Stimulated activated CD8-positive, alpha-beta memory T cell treated with anti-CD3 and anti-CD28 coated beads, Interleukin-4, amount 100 ng/mL, for 24 hours (primary cell): ENCODE measurements around the gene EBF4.
"Not testable (repeated sequence)": the region's sequence is repeated elsewhere in the genome, so short reads cannot be mapped to it uniquely, and the experiment has no call there.

Source experiments
- DNase-seq: peaks from one replicate; pipeline ENCODE4 v3.0.0-alpha.2; 2020; ENCODE audit warnings: low read depth

The EBF4 gene

DNA sequence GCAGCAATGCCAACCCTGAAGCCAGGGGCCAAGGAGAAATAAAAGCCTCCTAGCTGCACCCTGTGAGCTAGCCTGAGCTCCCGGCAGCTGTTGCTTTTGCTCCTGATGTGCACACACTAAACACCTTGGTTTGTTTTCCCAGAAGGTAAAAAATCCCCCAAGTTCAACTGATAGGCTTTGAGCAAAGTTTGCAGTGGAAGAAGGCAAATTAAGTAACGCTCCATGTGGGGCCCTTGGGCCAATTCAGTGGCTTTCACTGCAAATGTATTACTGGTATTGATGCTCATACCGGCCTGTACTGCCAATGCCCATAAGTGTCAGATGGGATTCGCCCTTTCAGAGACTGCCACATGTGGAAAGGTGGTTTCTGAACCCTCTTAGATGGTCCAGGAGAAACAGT is 19.1 kb upstream of the EBF4 start:
- no peak for DNase-seq

DNA sequence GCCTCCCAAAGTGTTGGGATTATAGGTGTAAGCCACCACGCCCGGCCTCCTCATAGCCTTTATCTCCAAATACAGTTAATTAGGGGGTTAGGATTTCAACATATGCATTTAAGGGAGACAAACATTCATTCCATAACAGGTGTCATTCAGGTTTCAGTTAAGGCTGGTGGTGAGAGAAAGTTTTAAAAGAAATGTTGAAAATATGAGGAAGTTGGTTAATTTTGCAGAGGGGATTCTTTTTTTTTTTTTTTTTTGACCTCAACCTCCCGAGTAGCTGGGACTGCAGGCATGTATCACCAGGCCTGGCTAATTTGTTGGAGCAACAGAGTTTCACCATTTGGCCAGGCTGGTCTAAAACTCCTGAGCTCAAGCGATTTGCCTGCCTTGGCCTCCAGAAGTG is 12.5 kb upstream of the EBF4 start:
- DNase-seq: no peak

DNA sequence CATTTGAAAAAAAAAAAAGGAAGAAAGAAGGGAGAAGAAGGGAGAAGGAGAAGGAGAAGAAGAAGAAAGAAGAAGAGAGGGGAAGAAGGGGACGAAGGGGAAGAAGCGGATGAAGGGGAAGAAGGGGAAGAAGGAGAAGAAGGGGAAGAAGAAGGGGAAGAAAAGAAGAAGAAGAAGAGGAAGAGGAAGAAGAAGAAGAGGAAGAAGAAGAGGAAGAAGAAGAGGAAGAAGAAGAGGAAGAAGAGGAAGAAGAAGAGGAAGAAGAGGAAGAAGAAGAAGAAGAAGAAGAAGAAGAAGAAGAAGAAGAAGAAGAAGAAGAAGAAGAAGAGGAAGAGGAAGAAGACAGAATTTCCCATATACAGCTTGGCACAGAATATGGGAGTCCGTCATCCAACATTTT is 10.5 kb upstream of the EBF4 start:
- not testable (repeated sequence) for DNase-seq

DNA sequence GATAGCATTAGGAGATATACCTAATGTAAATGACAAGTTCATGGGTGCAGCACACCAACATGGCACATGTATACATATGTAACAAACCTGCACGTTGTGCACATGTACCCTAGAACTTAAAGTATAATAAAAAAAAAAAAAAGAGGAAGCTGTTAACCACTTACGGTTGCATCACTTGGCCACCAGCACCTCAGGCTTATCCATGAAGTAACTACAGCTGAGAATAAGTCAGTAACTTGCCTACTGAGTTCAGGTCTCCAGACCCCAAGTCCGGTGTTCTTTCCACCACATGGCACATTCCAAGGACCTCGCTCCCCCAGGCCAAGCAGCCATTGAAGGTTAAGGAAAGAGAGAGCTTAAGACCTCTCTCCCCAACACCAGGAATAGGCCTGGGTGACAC is 7.8 kb upstream of the EBF4 start:
- DNase-seq: not testable (repeated sequence)

DNA sequence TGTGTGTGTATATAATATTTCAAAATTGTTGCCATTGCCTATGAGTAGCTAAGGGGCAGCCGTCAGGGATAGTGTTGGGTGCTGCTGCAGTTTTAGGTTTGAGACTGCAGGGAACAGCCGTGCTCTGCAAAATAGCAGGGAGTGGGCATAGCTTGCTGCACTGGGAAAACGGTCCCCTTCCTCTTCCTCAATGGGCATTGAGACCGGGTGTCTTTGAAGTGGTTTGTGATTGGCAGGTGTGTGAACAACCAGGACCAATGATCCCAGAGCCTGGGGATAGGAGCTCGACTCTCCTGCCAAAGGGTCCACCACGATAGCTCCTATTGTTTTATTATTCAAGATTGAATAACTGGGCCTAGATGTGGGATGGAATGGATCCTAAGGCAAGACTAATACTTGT is 5.1 kb upstream of the EBF4 start:
- no peak for DNase-seq

DNA sequence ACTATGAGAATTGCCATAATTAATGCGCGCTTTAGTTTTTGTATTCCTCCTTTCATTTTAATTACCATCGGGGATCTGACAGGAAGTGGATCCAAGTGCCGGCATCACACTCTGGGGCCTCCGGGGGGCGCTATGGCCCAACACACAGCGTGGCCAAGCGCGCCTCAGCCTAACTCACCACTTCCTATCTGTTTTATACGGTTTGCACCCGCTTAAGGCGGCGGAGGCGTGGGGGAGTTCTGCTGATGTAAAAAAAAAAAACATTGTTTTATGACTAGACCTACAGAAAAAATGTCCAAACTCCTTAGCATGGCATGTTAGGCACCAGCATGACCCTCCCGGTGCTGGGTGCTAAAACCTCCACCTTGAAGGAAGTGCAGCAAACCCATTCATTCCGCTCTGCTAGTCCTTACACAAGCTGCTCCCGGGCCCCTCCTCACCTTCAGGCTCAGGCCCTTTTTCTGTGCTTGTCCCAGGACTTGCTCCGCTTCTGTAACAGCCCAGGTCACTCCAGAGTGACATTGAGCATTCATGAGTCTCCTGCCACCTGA is 4.5 kb upstream of the EBF4 start:
- DNase-seq: peak; percentile 68

DNA sequence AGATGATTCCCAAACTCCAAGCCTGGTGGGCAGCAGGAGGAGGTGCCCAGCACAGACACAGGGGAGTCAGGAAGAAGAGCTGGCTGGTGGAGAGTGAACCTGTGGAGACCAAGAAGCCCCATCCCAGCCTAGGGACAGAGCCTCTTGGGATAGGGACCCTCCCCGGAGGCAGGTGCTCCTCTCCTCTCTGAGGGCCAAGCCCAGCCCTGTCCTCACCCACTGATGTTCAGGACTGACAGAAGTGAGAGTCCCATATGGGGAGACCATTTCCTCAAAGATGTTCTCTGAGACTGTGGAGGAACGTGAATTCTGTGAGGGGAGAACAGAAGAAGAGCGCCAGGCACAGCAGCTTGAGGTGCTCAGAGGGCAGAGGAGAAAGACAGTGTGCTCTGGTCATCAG is 2.4 kb upstream of the EBF4 start:
- DNase-seq: no peak

DNA sequence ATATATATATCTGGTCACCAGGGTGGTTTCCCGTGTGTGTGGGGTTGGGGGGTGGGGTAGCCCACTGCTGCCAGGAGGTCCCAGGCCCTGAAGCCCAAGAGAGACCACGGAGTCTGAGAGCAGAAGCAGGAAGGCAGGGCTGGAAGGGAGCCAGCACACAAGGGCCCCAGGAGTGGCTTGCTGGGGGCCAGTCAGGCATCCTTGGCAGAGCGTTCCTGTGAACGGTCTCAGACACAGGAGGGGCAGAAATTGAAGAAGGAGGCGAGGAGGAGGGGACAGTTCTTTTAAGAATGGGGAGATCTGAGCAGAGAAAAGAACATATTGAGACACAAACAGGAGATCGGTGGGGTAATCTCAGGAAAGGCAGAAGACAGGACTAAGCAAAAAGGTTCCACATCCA is 1.9 kb upstream of the EBF4 start:
- DNase-seq: no peak

DNA sequence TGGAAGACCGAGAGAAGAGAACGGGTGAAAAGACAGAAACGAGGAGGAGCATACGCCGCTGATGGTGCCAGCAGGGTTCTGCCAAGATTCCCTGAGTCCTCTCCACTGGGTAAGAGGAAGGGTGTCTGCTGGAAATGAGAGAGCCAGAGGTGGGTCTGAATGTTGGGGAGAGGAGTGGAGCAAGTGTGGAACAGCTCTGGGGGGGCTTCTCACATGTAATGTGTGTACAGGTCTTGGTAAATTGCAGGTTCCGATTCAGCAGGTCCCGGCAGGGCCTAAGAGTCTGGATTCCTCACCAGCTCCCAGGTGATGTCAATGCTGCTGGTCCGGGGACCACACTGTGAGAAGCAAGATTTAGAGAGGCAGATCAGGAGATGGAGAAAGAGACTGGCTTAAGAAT is 1.5 kb upstream of the EBF4 start:
- DNase-seq: no peak

DNA sequence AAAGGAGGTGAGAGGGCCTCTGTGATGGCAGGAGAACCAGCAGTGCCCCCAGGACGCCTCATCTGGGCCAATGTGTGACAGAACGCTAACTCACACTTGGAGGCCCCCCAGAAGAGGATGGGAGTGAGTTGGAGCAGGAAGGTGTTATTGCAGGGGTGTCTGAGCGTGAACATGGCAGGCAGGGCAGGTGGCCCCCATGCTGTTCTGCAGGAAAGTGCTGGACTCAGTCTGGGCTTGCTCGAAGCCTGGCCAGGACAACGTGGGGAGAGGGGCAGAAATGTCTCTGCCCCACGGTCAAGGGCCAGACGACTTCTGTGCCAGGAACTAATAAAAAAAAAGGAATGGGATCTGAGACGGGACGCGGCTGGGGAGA is 931 bp upstream of the EBF4 start:
- DNase-seq: no peak

DNA sequence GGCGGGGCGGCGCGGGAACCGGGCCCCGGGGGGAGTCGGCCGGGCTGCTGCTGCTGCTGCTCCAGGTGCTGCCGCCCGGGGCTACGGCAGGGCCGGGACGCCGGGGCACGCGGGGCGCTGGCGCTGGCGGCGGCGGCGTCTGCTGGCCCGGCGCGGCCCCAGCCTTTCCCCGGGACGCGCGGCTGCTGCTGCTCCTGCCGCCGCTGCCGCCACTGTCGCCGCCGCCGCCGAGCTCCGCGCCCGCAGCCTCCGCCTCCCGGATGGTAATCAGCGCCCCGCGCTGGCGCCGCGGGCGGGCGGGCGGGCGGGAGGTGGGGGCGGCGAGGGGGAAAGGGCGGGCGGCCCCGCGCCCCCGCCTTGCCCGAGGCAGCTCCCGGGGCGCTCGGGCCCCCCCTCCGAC is 306 bp downstream of the EBF4 start:
- no peak for DNase-seq

DNA sequence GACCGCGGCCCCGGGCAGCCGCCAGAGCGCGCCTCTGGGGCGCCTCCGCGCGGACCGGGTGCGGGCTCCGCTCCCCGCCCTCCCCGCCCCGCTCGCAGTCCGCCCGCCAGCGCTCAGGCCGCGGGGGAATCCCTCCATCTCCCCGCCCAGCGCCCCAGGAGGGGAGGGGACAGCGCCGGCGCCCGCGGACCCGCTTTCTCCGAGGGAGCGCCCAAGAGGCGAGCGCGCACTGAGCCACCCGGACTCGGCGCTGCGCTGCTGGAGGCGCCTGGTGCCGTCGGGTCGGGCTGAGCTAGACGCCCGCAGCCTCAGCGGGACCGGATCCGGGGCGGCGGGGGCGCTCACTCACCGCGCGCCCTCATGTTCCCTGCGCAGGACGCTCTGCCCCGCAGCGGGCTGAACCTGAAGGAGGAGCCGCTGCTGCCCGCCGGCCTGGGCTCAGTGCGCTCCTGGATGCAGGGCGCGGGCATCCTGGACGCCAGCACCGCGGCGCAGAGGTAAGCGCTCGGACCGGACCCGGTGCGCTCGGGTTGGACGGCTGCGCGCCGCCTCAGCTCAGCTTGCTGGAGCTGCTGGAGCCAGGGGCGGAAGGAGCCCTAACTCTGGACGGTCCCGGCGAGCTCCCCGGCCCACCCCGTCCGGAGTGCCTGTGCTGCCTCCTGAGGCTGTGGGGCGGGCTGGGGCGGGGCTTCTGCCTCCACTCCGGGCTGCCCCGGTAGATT is 867 bp downstream of the EBF4 start:
- peak; percentile 42 for DNase-seq

DNA sequence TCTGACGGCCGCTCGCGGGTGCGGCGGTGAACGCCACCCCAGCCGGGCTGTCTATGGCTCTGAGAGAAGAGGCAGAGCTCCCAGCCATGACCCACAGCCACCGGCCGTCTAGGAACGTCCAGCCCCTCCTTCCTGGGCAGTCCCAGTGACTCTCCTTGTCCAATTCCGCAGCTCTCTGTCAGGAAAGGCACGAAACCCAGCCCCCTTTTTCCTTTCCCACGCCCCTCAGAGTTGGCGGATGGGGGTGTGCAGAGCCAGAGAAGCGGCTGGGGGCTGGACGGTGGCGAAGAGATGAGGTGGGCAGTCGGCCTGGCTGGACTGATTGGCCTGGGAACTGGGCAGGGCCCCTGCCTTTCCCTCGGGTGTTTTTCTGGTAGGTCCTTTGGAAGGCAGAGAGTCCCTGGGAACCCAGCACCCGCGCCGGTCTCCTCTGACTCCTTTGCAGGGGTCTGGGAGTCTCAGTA is 1.5 kb downstream of the EBF4 start:
- no peak for DNase-seq

DNA sequence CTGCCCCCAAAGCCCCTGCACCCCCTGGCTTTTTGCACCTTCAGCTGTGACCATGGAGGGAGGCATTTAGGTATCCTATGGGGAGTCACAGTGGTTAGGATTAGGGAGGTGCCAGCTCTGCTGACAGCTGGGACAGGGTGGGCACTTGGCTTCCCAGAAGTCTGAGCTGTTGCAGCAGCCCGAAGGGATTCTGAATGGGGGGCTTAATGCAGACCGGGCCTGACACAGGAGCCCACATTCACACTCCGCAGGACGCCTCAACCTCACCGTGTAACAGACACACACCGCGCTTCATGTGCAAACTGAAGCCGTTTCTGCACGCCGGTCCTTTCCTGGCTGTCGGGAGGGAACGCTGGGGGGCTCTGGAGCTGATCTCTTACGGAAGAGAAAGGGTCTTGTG is 1.9 kb downstream of the EBF4 start:
- DNase-seq: no peak

DNA sequence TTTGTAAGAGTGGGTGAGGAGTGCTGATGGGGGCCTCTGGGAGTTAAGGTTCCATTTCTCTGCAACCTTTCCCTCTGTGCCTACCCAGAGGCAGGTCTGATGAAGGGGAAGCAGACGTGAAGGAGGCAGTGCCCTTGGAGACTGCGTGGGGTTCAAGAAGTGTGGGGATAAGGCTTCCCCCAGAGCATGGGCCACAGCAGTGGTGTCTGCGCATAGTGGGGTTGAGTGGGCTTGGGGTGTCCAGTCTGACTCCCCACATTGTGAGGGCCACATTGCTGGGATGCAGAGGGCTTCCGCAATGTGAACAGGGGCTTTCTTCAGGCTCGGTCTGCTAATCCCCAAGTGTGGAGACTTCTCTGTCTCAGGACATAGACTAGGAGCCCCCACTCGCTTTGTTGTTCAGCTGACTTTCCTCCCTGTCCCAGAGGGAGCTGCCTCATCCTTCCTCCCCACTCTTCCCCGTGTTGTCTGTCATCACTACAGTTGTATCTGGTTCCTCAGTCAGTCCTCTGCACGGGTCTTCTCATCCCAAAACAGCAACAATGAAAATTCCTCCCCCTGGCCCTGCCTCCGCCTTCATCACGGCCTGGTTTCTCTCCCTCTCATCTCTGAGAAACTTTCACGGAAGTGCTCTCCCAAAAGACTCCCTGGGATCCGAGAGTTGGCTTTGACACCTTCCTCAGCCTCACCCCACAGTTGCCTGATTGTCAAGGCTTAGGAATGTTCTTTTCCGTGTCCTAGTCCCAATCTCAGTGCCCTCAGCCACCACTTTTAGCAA is 2.8 kb downstream of the EBF4 start:
- DNase-seq: no peak

DNA sequence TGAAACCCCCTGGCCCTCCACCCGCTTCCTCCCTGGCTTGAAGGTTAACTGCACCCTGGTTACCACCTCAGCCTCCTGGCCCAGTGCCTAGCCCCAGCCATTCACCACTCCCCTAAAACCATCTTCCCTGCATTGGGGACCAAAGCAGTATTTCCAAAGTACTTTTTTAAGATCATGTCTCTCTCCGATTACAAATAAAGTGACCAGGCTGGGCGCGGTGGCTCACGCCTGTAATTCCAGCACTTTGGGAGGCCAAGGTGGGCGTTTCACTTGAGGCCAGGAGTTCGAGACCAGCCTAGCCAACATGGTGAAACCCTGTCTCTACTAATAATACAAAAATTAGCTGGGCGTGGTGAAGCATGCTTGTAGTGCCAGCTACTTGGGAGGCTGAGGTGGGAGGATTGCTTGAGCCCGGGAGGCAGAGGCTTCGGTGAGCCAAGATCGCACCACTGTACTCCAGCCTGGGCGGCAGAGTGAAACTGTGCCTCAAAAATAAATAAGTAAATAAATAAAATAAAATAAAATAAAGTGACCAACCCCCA is 3.5 kb downstream of the EBF4 start:
- DNase-seq: not testable (repeated sequence)

DNA sequence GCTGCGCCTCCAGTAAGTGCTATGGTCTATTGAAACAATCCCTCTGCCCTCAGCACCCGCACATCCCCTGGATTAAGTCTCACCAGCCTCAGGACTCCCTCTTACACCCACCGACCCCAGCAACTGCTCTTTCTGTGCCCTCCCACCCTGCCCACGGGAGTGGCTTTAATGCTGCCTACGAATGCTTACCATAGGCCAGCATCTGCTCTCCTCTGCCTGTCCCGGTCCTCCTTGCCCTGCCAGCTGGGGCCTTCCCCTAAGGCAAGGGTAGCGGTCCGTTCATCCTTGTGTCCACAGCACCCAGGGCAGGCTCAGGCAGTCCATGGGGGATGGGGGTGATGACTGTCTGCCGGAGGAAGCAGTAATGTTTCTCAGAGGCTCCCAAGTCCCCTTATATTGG is 4.1 kb downstream of the EBF4 start:
- no peak for DNase-seq

DNA sequence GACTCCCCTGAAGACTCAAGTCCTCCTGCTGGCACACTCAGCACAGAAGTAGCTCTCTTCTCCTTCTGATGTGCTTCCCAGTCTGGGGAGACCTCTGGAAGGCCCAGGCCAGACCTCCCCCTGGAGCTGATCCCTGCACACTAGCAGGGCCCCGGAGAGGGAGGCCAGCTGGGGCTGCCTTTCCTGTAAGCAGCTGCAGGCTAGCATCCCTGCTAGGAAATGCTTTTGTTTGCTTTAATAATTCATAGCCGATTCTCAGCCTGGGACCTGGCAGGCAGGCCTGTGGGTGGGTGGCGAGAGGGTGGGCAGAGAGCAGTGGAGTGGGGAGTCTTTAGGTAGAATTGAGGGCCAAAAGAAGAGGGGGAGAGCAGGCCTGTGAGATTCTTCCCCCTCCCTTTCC is 5.2 kb downstream of the EBF4 start:
- no peak for DNase-seq

DNA sequence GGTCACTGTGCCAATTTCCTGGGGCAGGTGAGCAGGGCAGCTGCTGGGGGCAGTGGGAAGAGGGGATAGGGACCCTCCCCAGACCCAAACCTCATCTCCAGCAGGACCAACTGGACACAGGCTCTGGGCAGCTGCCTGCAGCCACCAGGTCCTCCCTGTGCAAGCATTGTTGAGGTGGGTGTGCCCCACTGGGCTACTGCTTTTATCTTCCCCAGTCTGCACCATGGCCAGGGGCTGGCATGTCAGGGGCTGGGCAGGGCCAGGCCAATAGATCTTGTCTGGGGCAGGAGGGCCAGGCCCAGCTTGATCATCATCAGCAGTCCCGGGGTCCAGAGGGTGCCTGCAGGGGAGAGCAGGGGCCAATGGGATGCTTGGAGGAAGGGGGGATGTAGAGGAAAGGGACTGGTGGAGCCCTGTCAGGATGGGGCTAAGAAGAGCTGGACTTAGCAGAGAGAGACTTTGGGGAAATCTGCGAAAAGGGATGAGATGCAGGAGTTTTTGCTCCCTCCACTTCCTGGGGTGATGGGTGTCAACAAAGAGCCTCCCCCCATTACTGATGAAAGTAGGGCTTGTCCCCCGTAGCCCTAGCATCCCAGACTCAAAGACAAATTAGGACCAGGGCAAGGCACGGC is 5.7 kb downstream of the EBF4 start:
- DNase-seq: no peak

DNA sequence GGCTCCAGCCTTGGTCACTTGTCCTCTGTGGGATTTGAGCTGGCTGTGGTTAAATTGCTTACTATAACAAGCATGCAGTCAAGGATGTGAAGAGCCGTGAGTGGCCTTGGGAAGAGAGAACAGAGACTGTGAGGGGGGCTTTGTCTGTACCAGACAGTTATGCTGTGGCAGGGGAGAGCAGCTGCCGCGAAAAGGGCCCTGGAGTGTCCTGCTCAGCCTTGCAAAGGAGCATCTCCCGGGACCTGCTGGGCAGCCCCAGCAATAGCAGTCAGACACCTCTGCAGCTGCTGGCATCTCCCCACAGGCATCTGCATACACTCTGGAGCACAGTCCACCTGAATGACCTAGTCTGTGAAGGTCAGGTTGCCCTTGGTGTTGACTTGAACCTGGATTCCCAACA is 6.3 kb downstream of the EBF4 start:
- DNase-seq: no peak

DNA sequence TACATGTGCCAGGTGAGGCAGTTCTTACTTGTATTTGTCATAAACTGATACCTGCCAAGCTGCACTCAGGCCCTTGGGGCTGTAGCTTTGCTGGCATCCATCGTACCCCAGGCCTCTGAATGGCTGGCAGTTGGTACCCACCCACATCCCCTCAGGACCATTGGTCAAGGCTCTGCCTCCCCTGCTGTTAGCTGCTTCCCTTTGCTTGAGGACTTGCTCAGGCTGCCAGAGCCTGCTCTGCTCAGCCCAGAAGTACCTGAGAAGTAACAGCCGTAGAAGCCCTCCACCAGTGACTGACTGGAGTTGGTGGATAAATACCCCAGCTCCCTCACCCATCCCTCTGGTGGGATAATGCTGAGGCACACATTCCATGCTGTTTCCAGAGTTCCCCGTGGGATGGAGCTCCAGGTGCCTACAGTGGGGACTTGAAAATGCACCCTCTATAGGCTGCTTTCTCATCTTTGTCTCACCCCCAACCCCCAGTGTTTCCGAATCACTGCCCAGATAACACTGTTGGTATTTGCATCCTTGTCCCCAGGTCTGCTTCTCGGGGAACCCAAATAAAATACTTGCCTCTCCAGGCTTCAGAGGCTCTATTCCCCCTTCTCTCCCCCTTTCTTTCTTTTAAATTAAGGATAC is 7.3 kb downstream of the EBF4 start:
- no peak for DNase-seq

DNA sequence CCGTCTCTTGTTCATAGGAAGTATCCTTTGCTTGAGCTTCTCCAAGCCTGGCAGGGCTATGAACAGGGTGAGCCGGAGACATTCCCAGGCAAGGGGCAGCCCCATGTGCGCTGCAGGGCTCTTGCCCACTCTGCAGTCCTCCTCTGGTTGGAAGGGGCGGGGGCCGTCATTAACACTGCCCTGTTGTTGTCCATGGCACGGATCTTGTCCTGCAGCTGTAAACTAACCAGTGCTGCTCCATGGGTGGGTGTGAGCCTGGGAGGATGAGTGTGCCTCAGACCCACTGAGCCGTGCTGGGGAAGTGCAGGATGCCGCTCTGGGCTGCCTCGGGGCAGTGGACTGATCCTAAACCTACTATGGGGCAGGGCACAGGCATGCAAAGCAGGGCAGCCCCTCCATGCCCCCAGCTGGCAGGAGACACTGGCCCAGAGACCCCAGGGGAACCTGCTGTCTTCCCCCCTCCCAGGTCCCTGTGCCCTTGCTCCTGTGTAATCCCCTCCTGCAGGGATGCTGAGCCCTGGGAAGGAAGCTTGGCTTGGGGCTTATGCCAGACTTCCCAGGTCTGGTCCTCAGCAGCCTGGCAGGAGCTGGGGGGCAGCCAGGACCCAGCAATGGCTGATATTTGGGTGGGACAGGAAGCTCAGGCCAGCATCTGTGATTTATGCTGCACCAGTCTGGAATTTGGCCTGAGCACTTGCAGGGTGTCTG is 8.5 kb downstream of the EBF4 start:
- no peak for DNase-seq
